HepG2 (cell line): Measurements from ENCODE around the gene ERLEC1. TPM values are rescaled to one million over a fixed set of nuclear protein-coding genes. Genes with fewer than 3 reads are reported as not detected.

Experiments
- EP300 ChIP-seq, 3 experiments: sonication (generic) in 1 of 3; formaldehyde crosslinking in 1 of 3; IDR thresholded peaks; 2 replicates each; pipeline versions ENCODE4 v1.5.1 to v1.6.1; 2011 to 2020; ENCODE audit warnings: low read depth in 2 of 3, low read length in 2 of 3, borderline replicate concordance in 1 of 3, improper control_type of control experiment in 1 of 3, mild to moderate bottlenecking in 1 of 3, missing genetic modification reagents in 1 of 3, moderate library complexity in 1 of 3
- HCFC1 ChIP-seq: fragments of 150-350 bp; IDR thresholded peaks from 2 replicates; pipeline ENCODE4 v1.6.1; 2014; ENCODE audit warnings: low read depth, low read length
- MEF2D ChIP-seq: sonication (generic); formaldehyde crosslinking; IDR thresholded peaks from 2 replicates; pipeline ENCODE4 v1.5.1; 2020; ENCODE audit warnings: mild to moderate bottlenecking, missing genetic modification reagents
- PRDM4 ChIP-seq: sonication (generic); formaldehyde crosslinking; IDR thresholded peaks from 2 replicates; pipeline ENCODE4 v1.9.0; 2021; ENCODE audit warnings: missing genetic modification reagents, borderline replicate concordance
- PTBP1 ChIP-seq: fragments of 200-400 bp; formaldehyde crosslinking; IDR thresholded peaks from 2 replicates; pipeline ENCODE4 v1.6.1; 2018; ENCODE audit warnings: low read length, low read depth; ENCODE audit not compliant: poor library complexity, severe bottlenecking
- SNAI1 ChIP-seq: sonication (generic); formaldehyde crosslinking; IDR thresholded peaks from 2 replicates; pipeline ENCODE4 v1.5.0; 2020; ENCODE audit warnings: mild to moderate bottlenecking, missing genetic modification reagents, borderline replicate concordance
- SRSF4 ChIP-seq: fragments of 200-400 bp; formaldehyde crosslinking; IDR thresholded peaks from one replicate; pipeline ENCODE4 v1.6.1; 2018; ENCODE audit warnings: mild to moderate bottlenecking, low read depth, low read length, moderate library complexity; ENCODE audit not compliant: poor library complexity, severe bottlenecking
- TFE3 ChIP-seq: IDR thresholded peaks from 2 replicates; pipeline ENCODE4 v1.6.1; 2016
- THAP11 ChIP-seq: IDR thresholded peaks from 2 replicates; pipeline ENCODE4 v1.6.1; 2016; ENCODE audit warnings: missing biosample characterization, missing genetic modification reagents
- ZBTB33 ChIP-seq: sonication (generic); formaldehyde crosslinking; IDR thresholded peaks from 2 replicates; pipeline ENCODE4 v1.4.0; 2020; ENCODE audit warnings: missing genetic modification reagents
- ZBTB38 ChIP-seq: sonication (generic); formaldehyde crosslinking; IDR thresholded peaks from 2 replicates; pipeline ENCODE4 v1.5.1; 2020; ENCODE audit warnings: mild to moderate bottlenecking, missing genetic modification reagents
- ZNF34 ChIP-seq: sonication (generic); formaldehyde crosslinking; IDR thresholded peaks from 2 replicates; pipeline ENCODE4 v1.4.0; 2020; ENCODE audit warnings: mild to moderate bottlenecking, missing genetic modification reagents, borderline replicate concordance
- ZNF383 ChIP-seq: sonication (generic); formaldehyde crosslinking; IDR thresholded peaks from 2 replicates; pipeline ENCODE4 v1.4.0; 2020; ENCODE audit warnings: missing genetic modification reagents, mild to moderate bottlenecking, borderline replicate concordance
- ZNF468 ChIP-seq: sonication (generic); formaldehyde crosslinking; IDR thresholded peaks from 2 replicates; pipeline ENCODE4 v1.8.0; 2022; ENCODE audit warnings: mild to moderate bottlenecking, moderate library complexity, missing genetic modification reagents
- ZSCAN12 ChIP-seq: sonication (generic); formaldehyde crosslinking; IDR thresholded peaks from 2 replicates; pipeline ENCODE4 v1.9.0; 2021; ENCODE audit warnings: mild to moderate bottlenecking, missing genetic modification reagents
- ZXDC ChIP-seq: sonication (generic); formaldehyde crosslinking; IDR thresholded peaks from 2 replicates; pipeline ENCODE4 v1.5.0; 2020; ENCODE audit warnings: mild to moderate bottlenecking, missing genetic modification reagents
- polyA plus RNA-seq, 8 experiments: library from polyadenylated mRNA; depleted of rRNA in 3 of 8; stranded (reverse) in 7 of 8; unstranded in 1 of 8; fragments of >200 nt; fragmentation: Illumina TruSeq in 4 of 8; extraction: Trizol in 4 of 8; gene quantifications; 2 replicates each; pipeline versions ENCODE4 v1.2.1 to v1.2.3, GENCODE V29; 2011 to 2016; ENCODE audit warnings: low read depth in 4 of 8, missing spikeins in 1 of 8, mixed read lengths in 1 of 8; ENCODE audit not compliant: insufficient read depth in 1 of 8
- total RNA-seq, 5 experiments: library from RNA; depleted of rRNA; stranded (reverse); fragments of >200 nt; fragmentation: Illumina TruSeq; extraction: Trizol; gene quantifications; 2 replicates each; pipeline ENCODE4 v1.2.3, GENCODE V29; 2016; ENCODE audit warnings: low read depth in 1 of 5

Gene ERLEC1
- total and polyA plus RNA-seq, 2 of the 13 experiments (the other 11 are each of a cell fraction or from before 2014, with no cell fraction given): 87.3 to 88.4 TPM

GRCh38 chr2:53829273-53829979, 42.6 kb downstream of the ERLEC1 start (continued):
- no peak for TF ChIP-seq TFE3 (CRISPR knock-in tag)
- 0 out of 2 replicates have a peak, but pooled peaks have one; percentile 35 for TF ChIP-seq ZBTB38
- TF ChIP-seq ZSCAN12 (CRISPR knock-in tag): no peak
- no peak for TF ChIP-seq HCFC1
- TF ChIP-seq MEF2D (CRISPR knock-in tag): no peak
- TF ChIP-seq ZXDC (CRISPR knock-in tag): no peak
- no peak for TF ChIP-seq ZBTB33 (CRISPR knock-in tag)
- no peak for TF ChIP-seq SNAI1
- no peak for TF ChIP-seq THAP11 (CRISPR knock-in tag)
- TF ChIP-seq EP300 (IDR thresholded peaks at IDR 0.05; ENCODE audit: low read depth in 2 of 2, low read length in 2 of 2): no peak
- no peak for TF ChIP-seq EP300 (CRISPR knock-in tag; IDR thresholded peaks at IDR 0.05; ENCODE audit: borderline replicate concordance)
- TF ChIP-seq PRDM4 (CRISPR knock-in tag): no peak
- no peak for TF ChIP-seq PTBP1
- no peak for TF ChIP-seq ZNF34 (CRISPR knock-in tag)
- no peak for TF ChIP-seq ZNF383 (CRISPR knock-in tag)
- TF ChIP-seq ZNF468 (CRISPR knock-in tag): no peak
- no peak for TF ChIP-seq SRSF4
